Osteocyte (in vitro differentiated cells): ENCODE data around the gene IQCH. TPM values are rescaled to one million over a fixed set of nuclear protein-coding genes. Genes with fewer than 3 reads are reported as not detected.

Source experiments
- DNase-seq: peaks from one replicate; pipeline ENCODE4 v3.0.0; 2021; ENCODE audit warnings: mixed read lengths; ENCODE audit not compliant: unreplicated experiment; ENCODE audit errors: extremely low spot score
- H3K27ac Mint-ChIP-seq: one replicate; pipeline ENCODE4 v1.8.0; 2021; ENCODE audit warnings: mild to moderate bottlenecking, mixed read lengths; ENCODE audit not compliant: unreplicated experiment
- H3K27me3 Mint-ChIP-seq: one replicate; pipeline ENCODE4 v1.8.0; 2021; ENCODE audit warnings: mixed read lengths; ENCODE audit not compliant: unreplicated experiment
- H3K36me3 Mint-ChIP-seq: one replicate; pipeline ENCODE4 v1.8.0; 2021; ENCODE audit warnings: mixed read lengths; ENCODE audit not compliant: unreplicated experiment
- H3K4me1 Mint-ChIP-seq: one replicate; pipeline ENCODE4 v1.8.0; 2021; ENCODE audit warnings: mixed read lengths; ENCODE audit not compliant: unreplicated experiment
- H3K4me3 Mint-ChIP-seq: one replicate; pipeline ENCODE4 v1.8.0; 2021; ENCODE audit warnings: mild to moderate bottlenecking, moderate library complexity, mixed read lengths; ENCODE audit not compliant: unreplicated experiment
- H3K9me3 Mint-ChIP-seq: one replicate; pipeline ENCODE4 v1.8.0; 2021; ENCODE audit warnings: mixed read lengths; ENCODE audit not compliant: unreplicated experiment
- total RNA-seq: library from RNA; stranded (reverse); gene quantifications from 2 replicates; pipeline ENCODE4 v1.2.1, GENCODE V29; 2021
- TF ChIP-seq, protein P1 (sequence below): fragments of 200-600 bp; sonication (generic); IDR thresholded peaks from 2 replicates; pipeline ENCODE4 v1.5.0; 2021; ENCODE audit warnings: antibody characterized with exemption, mild to moderate bottlenecking, moderate library complexity

The IQCH gene
- total RNA-seq, 1 donor from 2014 or later, result 2.0 TPM

DNA sequence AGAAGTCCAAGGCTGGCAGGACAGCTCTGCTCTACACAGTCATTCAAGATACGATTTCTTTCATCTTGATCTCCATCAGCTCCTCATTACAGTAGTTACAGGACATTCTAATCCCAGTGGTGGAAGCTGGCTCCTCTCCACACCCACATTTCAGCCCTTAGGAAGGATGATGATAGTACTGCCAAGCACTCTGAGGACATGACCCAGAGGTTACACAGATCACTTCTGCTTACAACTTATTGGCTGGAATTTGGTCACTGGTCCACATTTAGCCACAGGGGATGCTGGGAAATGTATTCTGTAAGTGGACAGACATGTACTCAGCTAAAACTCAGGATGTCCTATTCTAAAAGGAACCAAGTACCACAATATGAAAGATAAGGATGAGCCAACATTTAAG is 77.1 kb downstream of the IQCH start:
- DNase-seq, result no peak
- TF ChIP-seq, protein P1, sequence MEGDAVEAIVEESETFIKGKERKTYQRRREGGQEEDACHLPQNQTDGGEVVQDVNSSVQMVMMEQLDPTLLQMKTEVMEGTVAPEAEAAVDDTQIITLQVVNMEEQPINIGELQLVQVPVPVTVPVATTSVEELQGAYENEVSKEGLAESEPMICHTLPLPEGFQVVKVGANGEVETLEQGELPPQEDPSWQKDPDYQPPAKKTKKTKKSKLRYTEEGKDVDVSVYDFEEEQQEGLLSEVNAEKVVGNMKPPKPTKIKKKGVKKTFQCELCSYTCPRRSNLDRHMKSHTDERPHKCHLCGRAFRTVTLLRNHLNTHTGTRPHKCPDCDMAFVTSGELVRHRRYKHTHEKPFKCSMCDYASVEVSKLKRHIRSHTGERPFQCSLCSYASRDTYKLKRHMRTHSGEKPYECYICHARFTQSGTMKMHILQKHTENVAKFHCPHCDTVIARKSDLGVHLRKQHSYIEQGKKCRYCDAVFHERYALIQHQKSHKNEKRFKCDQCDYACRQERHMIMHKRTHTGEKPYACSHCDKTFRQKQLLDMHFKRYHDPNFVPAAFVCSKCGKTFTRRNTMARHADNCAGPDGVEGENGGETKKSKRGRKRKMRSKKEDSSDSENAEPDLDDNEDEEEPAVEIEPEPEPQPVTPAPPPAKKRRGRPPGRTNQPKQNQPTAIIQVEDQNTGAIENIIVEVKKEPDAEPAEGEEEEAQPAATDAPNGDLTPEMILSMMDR, result no peak
- Mint-ChIP-seq H3K36me3 (peaks cover 2% of the 10 kb centered on the region), H3K4me1 (no peaks in the 10 kb centered on the region), H3K27me3 (peaks cover 9% of the 10 kb centered on the region), H3K27ac (no peak overlapping the region), H3K9me3 (peaks cover 7% of the 10 kb centered on the region), H3K4me3 (no peak overlapping the region)

DNA sequence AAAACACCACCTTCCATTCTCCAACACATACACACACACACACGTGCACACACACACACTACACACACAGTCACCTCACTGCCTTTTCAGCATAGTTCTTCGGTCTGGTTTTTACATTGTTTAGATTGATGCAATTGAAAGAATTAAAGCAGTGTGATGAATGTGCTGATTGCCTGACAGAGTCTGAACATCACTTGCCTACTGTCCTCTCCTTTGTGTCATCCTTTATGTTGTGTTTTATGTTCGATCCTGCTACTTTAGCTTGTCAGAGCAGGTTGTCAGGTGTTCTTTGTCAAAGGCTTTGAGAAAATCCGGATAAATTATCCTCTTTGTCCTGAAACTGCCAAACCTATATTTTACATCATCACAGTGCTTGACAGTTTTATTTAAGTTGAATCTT is 80.4 kb downstream of the IQCH start:
- no peak overlapping the region for H3K27ac Mint-ChIP-seq
- H3K4me1 Mint-ChIP-seq, result peaks cover 5% of the 10 kb centered on the region
- no peaks in the 10 kb centered on the region for H3K36me3 Mint-ChIP-seq
- DNase-seq, result no peak
- no peaks in the 10 kb centered on the region for H3K9me3 Mint-ChIP-seq
- peaks cover 9% of the 10 kb centered on the region for H3K27me3 Mint-ChIP-seq
- TF ChIP-seq, protein P1, result no peak
- no peak overlapping the region for H3K4me3 Mint-ChIP-seq

DNA sequence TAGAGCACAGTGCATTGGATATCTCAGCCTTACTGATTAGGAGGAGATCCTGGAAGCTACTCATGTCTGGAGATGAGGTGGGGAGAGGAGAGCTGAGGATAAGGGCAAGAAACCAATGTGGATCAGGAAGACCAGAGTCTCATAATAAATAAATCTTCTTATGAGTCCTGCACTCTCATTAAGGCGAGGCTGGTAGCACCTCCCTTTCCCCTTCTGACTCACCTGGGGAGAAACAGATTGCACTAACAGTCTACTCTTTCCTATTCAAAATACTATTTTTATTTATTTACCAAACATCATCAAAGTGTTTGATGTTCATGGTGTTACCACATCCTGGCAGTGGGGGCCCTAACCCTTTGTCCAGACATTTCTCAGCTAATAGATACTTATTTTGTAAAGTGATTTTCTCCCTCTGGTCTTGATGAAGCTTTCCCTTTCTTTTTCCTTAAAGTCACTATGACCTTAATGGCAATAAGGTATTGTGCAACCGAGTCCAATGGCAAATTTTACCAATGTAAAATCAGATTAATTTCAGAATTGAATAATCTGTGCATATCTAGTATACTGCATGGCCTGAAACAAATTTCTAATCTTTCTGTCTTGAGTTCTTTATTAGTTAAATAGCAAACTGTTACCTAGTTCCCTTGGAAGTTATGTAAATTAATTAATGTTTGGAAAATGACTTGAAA is 81.1 kb downstream of the IQCH start:
- H3K27me3 Mint-ChIP-seq, result peaks cover 9% of the 10 kb centered on the region
- DNase-seq, result no peak
- no peaks in the 10 kb centered on the region for H3K36me3 Mint-ChIP-seq
- peaks cover 5% of the 10 kb centered on the region for H3K4me1 Mint-ChIP-seq
- no peaks in the 10 kb centered on the region for H3K9me3 Mint-ChIP-seq
- no peak overlapping the region for H3K27ac Mint-ChIP-seq
- TF ChIP-seq, protein P1, result no peak
- H3K4me3 Mint-ChIP-seq, result no peak overlapping the region

DNA sequence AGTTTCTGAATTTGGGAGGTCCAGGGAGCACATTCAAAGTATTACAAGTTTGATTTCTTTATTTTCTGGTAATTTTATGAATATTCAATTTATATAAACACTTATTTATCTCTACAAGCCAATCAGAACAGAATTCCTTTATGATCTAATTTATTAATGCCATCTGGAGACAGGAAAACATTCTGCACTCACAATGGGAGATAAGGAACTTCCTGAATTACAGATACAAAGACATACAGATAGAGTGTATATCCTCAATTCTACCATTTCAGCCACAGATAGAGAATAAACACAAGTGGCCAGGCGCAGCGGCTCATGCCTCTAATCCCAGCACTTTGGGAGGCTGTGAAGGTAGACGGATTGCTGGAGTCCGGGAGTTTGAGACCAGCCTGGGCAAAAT is 86.0 kb downstream of the IQCH start:
- peaks cover 12% of the 10 kb centered on the region for H3K9me3 Mint-ChIP-seq
- no peaks in the 10 kb centered on the region for H3K27me3 Mint-ChIP-seq
- peaks cover 10% of the 10 kb centered on the region for H3K36me3 Mint-ChIP-seq
- H3K4me3 Mint-ChIP-seq, result no peak overlapping the region
- no peak overlapping the region for H3K27ac Mint-ChIP-seq
- TF ChIP-seq, protein P1, result no peak
- DNase-seq, result no peak
- peaks cover 5% of the 10 kb centered on the region for H3K4me1 Mint-ChIP-seq

DNA sequence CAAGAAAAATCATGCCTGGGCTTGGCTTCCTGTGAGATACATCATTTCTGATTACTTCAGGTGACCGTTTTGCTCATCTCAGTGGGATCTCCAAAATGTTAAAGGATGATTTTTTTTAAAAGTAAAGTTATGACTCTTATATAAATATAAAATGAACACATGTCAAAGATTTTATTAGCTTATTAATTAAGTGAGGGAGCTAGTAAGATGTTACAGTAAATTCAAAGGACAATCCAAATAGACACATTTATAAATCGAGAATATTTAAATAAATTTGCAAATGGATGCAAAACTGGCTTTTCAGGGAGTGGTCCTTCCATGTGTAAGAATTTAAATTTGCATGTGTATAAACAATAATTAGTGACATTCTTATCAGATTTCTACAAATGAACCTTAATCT is 87.0 kb downstream of the IQCH start:
- H3K4me1 Mint-ChIP-seq, result peaks cover 5% of the 10 kb centered on the region
- TF ChIP-seq, protein P1, result no peak
- H3K4me3 Mint-ChIP-seq, result no peak overlapping the region
- H3K27me3 Mint-ChIP-seq, result no peaks in the 10 kb centered on the region
- no peak for DNase-seq
- peaks cover 12% of the 10 kb centered on the region for H3K9me3 Mint-ChIP-seq
- H3K36me3 Mint-ChIP-seq, result peaks cover 10% of the 10 kb centered on the region
- H3K27ac Mint-ChIP-seq, result no peak overlapping the region
